Neural cell (in vitro differentiated cells): ENCODE data around the gene ST3GAL5. TPM values are rescaled to one million over a fixed set of nuclear protein-coding genes. Genes with fewer than 3 reads are reported as not detected.

Experiments
- H2AFZ ChIP-seq: fragments of 200-600, 300-800 bp; sonication (generic), shearing (Covaris generic); 2 replicates; pipeline ENCODE4 v1.6.0; 2014; ENCODE audit warnings: low read depth, mild to moderate bottlenecking, antibody characterized with exemption, low read length, moderate library complexity
- H3F3A ChIP-seq: fragments of 200-600 bp; shearing (Covaris generic); 2 replicates; pipeline ENCODE4 v1.6.1; 2016; ENCODE audit warnings: mild to moderate bottlenecking, moderate library complexity, mixed read lengths, antibody characterized with exemption, low read length; ENCODE audit not compliant: insufficient read depth, poor library complexity, severe bottlenecking
- H3K27ac ChIP-seq: fragments of 200-600, 300-800 bp; sonication (generic), shearing (Covaris generic); 2 replicates; pipeline ENCODE4 v1.5.1; 2014; ENCODE audit warnings: mild to moderate bottlenecking, low read length, moderate library complexity
- H3K27me3 ChIP-seq: fragments of 300-800, 200-600 bp; sonication (generic), shearing (Covaris generic); 2 replicates; pipeline ENCODE4 v1.6.0; 2014; ENCODE audit warnings: mild to moderate bottlenecking, low read depth, low read length, moderate library complexity; ENCODE audit not compliant: insufficient read depth
- H3K36me3 ChIP-seq: fragments of 300-800, 200-600 bp; sonication (generic), shearing (Covaris generic); 2 replicates; pipeline ENCODE4 v1.5.1; 2014; ENCODE audit warnings: mild to moderate bottlenecking, antibody characterized with exemption, low read length, moderate library complexity; ENCODE audit not compliant: insufficient read depth
- H3K4me2 ChIP-seq: fragments of 300-800, 200-600 bp; sonication (generic), shearing (Covaris generic); 2 replicates; pipeline ENCODE4 v1.6.0; 2014; ENCODE audit warnings: mild to moderate bottlenecking, low read length
- H3K4me3 ChIP-seq: fragments of 300-800, 200-600 bp; sonication (generic), shearing (Covaris generic); 2 replicates; pipeline ENCODE4 v1.5.1; 2014; ENCODE audit warnings: mild to moderate bottlenecking, low read length, moderate library complexity
- H3K79me2 ChIP-seq: fragments of 200-600 bp; shearing (Covaris generic); replicated peaks from 2 replicates; pipeline ENCODE4 v1.6.0; 2014; ENCODE audit warnings: mild to moderate bottlenecking, low read length, moderate library complexity; ENCODE audit not compliant: insufficient read depth
- H3K9ac ChIP-seq: fragments of 300-800, 200-600 bp; sonication (generic), shearing (Covaris generic); 2 replicates; pipeline ENCODE4 v1.6.1; 2016; ENCODE audit warnings: mild to moderate bottlenecking, low read length, mixed read lengths
- H3K9me2 ChIP-seq: fragments of 200-600 bp; shearing (Covaris generic); 2 replicates; pipeline ENCODE4 v1.6.1; 2016; ENCODE audit warnings: mild to moderate bottlenecking, low read length, mixed read lengths; ENCODE audit not compliant: insufficient read depth
- H3K9me3 ChIP-seq: fragments of 200-600, 300-800 bp; sonication (generic), shearing (Covaris generic); 2 replicates; pipeline ENCODE4 v1.6.1; 2016; ENCODE audit warnings: mild to moderate bottlenecking, mixed run types, low read length, moderate library complexity, mixed read lengths
- H4K20me1 ChIP-seq: fragments of 200-600 bp; shearing (Covaris generic); 2 replicates; pipeline ENCODE4 v1.6.1; 2016; ENCODE audit warnings: mild to moderate bottlenecking, mixed run types; ENCODE audit not compliant: insufficient read depth
- EP300 ChIP-seq: fragments of 450-650 bp; conservative IDR thresholded peaks from 2 replicates; pipeline ENCODE4 v1.6.1; 2014; ENCODE audit warnings: antibody characterized with exemption, mild to moderate bottlenecking, moderate library complexity; ENCODE audit not compliant: poor library complexity, severe bottlenecking
- EZH2 ChIP-seq: fragments of 200-600, 300-800 bp; shearing (Covaris generic), sonication (generic); IDR thresholded peaks from 2 replicates; pipeline ENCODE4 v1.6.1; 2014; ENCODE audit warnings: antibody characterized with exemption, low read length, borderline replicate concordance, mild to moderate bottlenecking; ENCODE audit not compliant: insufficient read depth, poor library complexity, severe bottlenecking
- MXI1 ChIP-seq: fragments of 450-650 bp; conservative IDR thresholded peaks from 2 replicates; pipeline ENCODE4 v1.6.1; 2014; ENCODE audit warnings: antibody characterized with exemption, mild to moderate bottlenecking; ENCODE audit not compliant: poor library complexity, severe bottlenecking
- POLR2AphosphoS5 ChIP-seq: IDR thresholded peaks from 2 replicates; pipeline ENCODE4 v1.6.1; 2012
- RAD21 ChIP-seq: fragments of 450-650 bp; conservative IDR thresholded peaks from 2 replicates; pipeline ENCODE4 v1.6.1; 2014; ENCODE audit warnings: antibody characterized with exemption, mild to moderate bottlenecking, moderate library complexity
- SMC3 ChIP-seq: fragments of 450-650 bp; conservative IDR thresholded peaks from 2 replicates; pipeline ENCODE4 v1.6.1; 2014; ENCODE audit warnings: antibody characterized with exemption, mild to moderate bottlenecking, moderate library complexity; ENCODE audit not compliant: poor library complexity
- TAF1 ChIP-seq: IDR thresholded peaks from 2 replicates; pipeline ENCODE4 v1.6.1; 2012; ENCODE audit warnings: low read depth
- polyA plus RNA-seq: library from polyadenylated mRNA; depleted of rRNA; stranded (reverse); fragments of >200 nt; gene quantifications from 2 replicates; pipeline ENCODE4 v1.2.3, GENCODE V29; 2014
- TF ChIP-seq, protein P1 (sequence below): IDR thresholded peaks from 2 replicates; pipeline ENCODE4 v1.6.1; 2012; ENCODE audit warnings: borderline replicate concordance
- TF ChIP-seq, protein P2 (sequence below): fragments of 450-650 bp; IDR thresholded peaks from 2 replicates; pipeline ENCODE4 v1.5.1; 2014; ENCODE audit warnings: antibody characterized with exemption, mild to moderate bottlenecking, moderate library complexity; ENCODE audit not compliant: poor library complexity, severe bottlenecking

The ST3GAL5 gene
- polyA plus RNA-seq, 1 donor from 2014 or later = 55.6 TPM

DNA sequence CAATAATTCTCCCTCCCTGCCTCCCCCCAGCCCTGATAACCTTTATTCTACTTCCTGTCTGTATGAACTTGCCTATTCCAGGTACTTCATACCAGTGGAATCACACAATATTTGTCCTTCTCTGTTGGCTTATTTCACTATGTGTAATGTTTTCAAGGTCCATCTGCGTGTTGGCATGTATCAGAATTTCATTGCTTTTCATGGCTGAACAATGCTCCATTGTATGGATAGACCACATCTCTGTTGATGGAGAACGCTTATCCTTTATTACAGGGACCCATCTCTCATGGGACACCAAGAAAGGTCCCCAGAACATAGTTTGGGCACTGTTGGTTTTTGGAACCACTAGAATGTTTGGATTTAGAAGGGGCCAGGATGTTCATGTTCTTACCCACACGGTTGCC is 94.8 kb downstream of the ST3GAL5 start:
- no peak overlapping the region for H3K4me3 ChIP-seq
- H3K4me2 ChIP-seq = no peak overlapping the region
- H3K27me3 ChIP-seq = no peaks in the 10 kb centered on the region
- no peaks in the 10 kb centered on the region for H3K9me2 ChIP-seq
- no peak for TF ChIP-seq EP300
- TF ChIP-seq MXI1 = no peak
- TF ChIP-seq, protein P1, sequence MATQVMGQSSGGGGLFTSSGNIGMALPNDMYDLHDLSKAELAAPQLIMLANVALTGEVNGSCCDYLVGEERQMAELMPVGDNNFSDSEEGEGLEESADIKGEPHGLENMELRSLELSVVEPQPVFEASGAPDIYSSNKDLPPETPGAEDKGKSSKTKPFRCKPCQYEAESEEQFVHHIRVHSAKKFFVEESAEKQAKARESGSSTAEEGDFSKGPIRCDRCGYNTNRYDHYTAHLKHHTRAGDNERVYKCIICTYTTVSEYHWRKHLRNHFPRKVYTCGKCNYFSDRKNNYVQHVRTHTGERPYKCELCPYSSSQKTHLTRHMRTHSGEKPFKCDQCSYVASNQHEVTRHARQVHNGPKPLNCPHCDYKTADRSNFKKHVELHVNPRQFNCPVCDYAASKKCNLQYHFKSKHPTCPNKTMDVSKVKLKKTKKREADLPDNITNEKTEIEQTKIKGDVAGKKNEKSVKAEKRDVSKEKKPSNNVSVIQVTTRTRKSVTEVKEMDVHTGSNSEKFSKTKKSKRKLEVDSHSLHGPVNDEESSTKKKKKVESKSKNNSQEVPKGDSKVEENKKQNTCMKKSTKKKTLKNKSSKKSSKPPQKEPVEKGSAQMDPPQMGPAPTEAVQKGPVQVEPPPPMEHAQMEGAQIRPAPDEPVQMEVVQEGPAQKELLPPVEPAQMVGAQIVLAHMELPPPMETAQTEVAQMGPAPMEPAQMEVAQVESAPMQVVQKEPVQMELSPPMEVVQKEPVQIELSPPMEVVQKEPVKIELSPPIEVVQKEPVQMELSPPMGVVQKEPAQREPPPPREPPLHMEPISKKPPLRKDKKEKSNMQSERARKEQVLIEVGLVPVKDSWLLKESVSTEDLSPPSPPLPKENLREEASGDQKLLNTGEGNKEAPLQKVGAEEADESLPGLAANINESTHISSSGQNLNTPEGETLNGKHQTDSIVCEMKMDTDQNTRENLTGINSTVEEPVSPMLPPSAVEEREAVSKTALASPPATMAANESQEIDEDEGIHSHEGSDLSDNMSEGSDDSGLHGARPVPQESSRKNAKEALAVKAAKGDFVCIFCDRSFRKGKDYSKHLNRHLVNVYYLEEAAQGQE = no peak
- TF ChIP-seq, protein P2, sequence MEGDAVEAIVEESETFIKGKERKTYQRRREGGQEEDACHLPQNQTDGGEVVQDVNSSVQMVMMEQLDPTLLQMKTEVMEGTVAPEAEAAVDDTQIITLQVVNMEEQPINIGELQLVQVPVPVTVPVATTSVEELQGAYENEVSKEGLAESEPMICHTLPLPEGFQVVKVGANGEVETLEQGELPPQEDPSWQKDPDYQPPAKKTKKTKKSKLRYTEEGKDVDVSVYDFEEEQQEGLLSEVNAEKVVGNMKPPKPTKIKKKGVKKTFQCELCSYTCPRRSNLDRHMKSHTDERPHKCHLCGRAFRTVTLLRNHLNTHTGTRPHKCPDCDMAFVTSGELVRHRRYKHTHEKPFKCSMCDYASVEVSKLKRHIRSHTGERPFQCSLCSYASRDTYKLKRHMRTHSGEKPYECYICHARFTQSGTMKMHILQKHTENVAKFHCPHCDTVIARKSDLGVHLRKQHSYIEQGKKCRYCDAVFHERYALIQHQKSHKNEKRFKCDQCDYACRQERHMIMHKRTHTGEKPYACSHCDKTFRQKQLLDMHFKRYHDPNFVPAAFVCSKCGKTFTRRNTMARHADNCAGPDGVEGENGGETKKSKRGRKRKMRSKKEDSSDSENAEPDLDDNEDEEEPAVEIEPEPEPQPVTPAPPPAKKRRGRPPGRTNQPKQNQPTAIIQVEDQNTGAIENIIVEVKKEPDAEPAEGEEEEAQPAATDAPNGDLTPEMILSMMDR = no peak
- no peak for TF ChIP-seq TAF1
- TF ChIP-seq EZH2 = no peak
- no peak for TF ChIP-seq RAD21
- TF ChIP-seq SMC3 = no peak
- TF ChIP-seq POLR2AphosphoS5 = no peak
- no peaks in the 10 kb centered on the region for H3F3A ChIP-seq
- H3K27ac ChIP-seq = no peak overlapping the region
- H3K9me3 ChIP-seq = no peaks in the 10 kb centered on the region
- no peaks in the 10 kb centered on the region for H3K36me3 ChIP-seq
- no peak overlapping the region for H2AFZ ChIP-seq
- H4K20me1 ChIP-seq = no peaks in the 10 kb centered on the region
- no peaks in the 10 kb centered on the region for H3K79me2 ChIP-seq
- no peak overlapping the region for H3K9ac ChIP-seq

DNA sequence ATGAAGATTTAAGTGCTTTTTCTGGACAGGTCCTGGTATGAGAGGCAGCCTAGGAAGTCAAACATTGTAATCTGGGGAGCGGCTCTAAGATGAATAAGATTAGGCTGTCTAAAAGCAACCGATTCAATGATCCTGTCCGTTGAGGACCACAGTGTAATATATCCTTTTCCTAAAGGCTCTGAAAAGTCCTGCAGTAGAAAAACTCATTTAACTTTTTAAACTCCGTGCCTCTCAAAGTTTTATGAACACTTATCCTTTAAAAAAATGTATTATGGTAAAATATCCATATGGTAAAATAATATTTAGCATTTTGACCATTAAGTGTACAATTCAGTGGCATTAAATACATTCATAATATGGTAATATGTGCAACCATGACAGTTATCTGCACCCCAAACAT is 95.2 kb downstream of the ST3GAL5 start:
- Histone ChIP-seq H4K20me1 (no peaks in the 10 kb centered on the region), H3K79me2 (no peaks in the 10 kb centered on the region), H3K9me2 (no peaks in the 10 kb centered on the region), H3K27ac (no peak overlapping the region), H3K9ac (no peak overlapping the region), H2AFZ (no peak overlapping the region), H3K4me2 (no peak overlapping the region), H3F3A (no peaks in the 10 kb centered on the region), H3K36me3 (no peaks in the 10 kb centered on the region), H3K4me3 (no peak overlapping the region), H3K27me3 (no peaks in the 10 kb centered on the region), H3K9me3 (no peaks in the 10 kb centered on the region)
- TF ChIP-seq EZH2 (no peak), MXI1 (no peak), SMC3 (no peak), TAF1 (no peak), POLR2AphosphoS5 (no peak), RAD21 (no peak), EP300 (no peak)
- TF ChIP-seq, protein P1 = no peak
- TF ChIP-seq, protein P2 = no peak
